ENCODE results near the gene PSME1. TPM values are rescaled to one million over a fixed set of nuclear protein-coding genes. Genes with fewer than 3 reads are reported as not detected.

PSME1 gene
- total and polyA plus RNA-seq, 2 of the 13 experiments (the other 11 are each of a cell fraction or from before 2014, with no cell fraction given) = 159 to 608 TPM

- TF ChIP-seq NFE2L1 (CRISPR knock-in tag; IDR thresholded peaks at IDR 0.05; ENCODE audit: borderline replicate concordance) = no peak; the same call in 1 of the 2 replicates
- no peak for TF ChIP-seq HNF1B (CRISPR knock-in tag; IDR thresholded peaks at IDR 0.05)
- peak; percentile 99 for TF ChIP-seq KDM3A (CRISPR knock-in tag; IDR thresholded peaks at IDR 0.05; ENCODE audit: low read depth)
- TF ChIP-seq RELA (CRISPR knock-in tag; IDR thresholded peaks at IDR 0.05) = peak; percentile 92
- peak; percentile 95; the same call in 1 of the 2 replicates for TF ChIP-seq CREB3 (CRISPR knock-in tag; IDR thresholded peaks at IDR 0.05)
- TF ChIP-seq HOXA9 (CRISPR knock-in tag; IDR thresholded peaks at IDR 0.05; ENCODE audit: borderline replicate concordance) = no peak
- no peak; the same call in 1 of the 2 replicates for TF ChIP-seq ZNF556 (CRISPR knock-in tag; IDR thresholded peaks at IDR 0.05; ENCODE audit: borderline replicate concordance)
- TF ChIP-seq POGZ (CRISPR knock-in tag; IDR thresholded peaks at IDR 0.05) = peak; percentile 81
- 0 out of 2 replicates have a peak, but pooled peaks have one; percentile 66 for TF ChIP-seq ZNF263 (CRISPR knock-in tag; IDR thresholded peaks at IDR 0.05)
- no peak for TF ChIP-seq HOXA7 (CRISPR knock-in tag; IDR thresholded peaks at IDR 0.05)
- TF ChIP-seq ZMYM3 (CRISPR knock-in tag; IDR thresholded peaks at IDR 0.05) = peak; percentile 62; the same call in 1 of the 2 replicates
- TF ChIP-seq ZKSCAN1 (IDR thresholded peaks at IDR 0.05; ENCODE audit: low read length) = no peak
- TF ChIP-seq, protein P1, sequence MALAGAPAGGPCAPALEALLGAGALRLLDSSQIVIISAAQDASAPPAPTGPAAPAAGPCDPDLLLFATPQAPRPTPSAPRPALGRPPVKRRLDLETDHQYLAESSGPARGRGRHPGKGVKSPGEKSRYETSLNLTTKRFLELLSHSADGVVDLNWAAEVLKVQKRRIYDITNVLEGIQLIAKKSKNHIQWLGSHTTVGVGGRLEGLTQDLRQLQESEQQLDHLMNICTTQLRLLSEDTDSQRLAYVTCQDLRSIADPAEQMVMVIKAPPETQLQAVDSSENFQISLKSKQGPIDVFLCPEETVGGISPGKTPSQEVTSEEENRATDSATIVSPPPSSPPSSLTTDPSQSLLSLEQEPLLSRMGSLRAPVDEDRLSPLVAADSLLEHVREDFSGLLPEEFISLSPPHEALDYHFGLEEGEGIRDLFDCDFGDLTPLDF (CRISPR knock-in tag; IDR thresholded peaks at IDR 0.05) = peak; percentile 91
- TF ChIP-seq NONO (IDR thresholded peaks at IDR 0.05) = no peak
- TF ChIP-seq NONO (CRISPR knock-in tag; conservative IDR thresholded peaks at IDR 0.05) = no peak
- TF ChIP-seq, protein P2, sequence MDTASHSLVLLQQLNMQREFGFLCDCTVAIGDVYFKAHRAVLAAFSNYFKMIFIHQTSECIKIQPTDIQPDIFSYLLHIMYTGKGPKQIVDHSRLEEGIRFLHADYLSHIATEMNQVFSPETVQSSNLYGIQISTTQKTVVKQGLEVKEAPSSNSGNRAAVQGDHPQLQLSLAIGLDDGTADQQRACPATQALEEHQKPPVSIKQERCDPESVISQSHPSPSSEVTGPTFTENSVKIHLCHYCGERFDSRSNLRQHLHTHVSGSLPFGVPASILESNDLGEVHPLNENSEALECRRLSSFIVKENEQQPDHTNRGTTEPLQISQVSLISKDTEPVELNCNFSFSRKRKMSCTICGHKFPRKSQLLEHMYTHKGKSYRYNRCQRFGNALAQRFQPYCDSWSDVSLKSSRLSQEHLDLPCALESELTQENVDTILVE (CRISPR knock-in tag; IDR thresholded peaks at IDR 0.05) = peak; percentile 95
- no peak for TF ChIP-seq ZNF431 (CRISPR knock-in tag; IDR thresholded peaks at IDR 0.05; ENCODE audit: borderline replicate concordance, low read depth)
- peak; percentile 78 for TF ChIP-seq HIVEP1 (CRISPR knock-in tag; IDR thresholded peaks at IDR 0.05)
- peak; percentile 72 for TF ChIP-seq NFYB (CRISPR knock-in tag; IDR thresholded peaks at IDR 0.05)
- TF ChIP-seq IKZF5 (CRISPR knock-in tag; IDR thresholded peaks at IDR 0.05) = peak; percentile 97
- peak; percentile 89 for TF ChIP-seq ARNTL (CRISPR knock-in tag; IDR thresholded peaks at IDR 0.05)
- peak; percentile 97 for TF ChIP-seq ZSCAN9 (CRISPR knock-in tag; IDR thresholded peaks at IDR 0.05; ENCODE audit: borderline replicate concordance)
Measured at GRCh38 chr14:24093901-24094840, 41.8 kb upstream of the PSME1 start, which contains the start of gene PCK2 (continued).

Data from HepG2 (cell line).